Dermis microvascular lymphatic vessel endothelial cell (primary cell): ENCODE measurements around the gene NGDN. TPM values are rescaled to one million over a fixed set of nuclear protein-coding genes. Genes with fewer than 3 reads are reported as not detected.

Experiments used
- DNase-seq, 2 donors: peaks; one replicate each; pipeline versions ENCODE4 v3.0.0 to v3.0.0-alpha.2; 2010; ENCODE audit warnings: low read depth in 2 of 2
- total RNA-seq: library from RNA; depleted of rRNA; stranded (reverse); fragments of >200 nt; gene quantifications from 2 replicates; pipeline ENCODE4 v1.2.1, GENCODE V29; 2014

Gene NGDN
- total RNA-seq, 1 donor from 2014 or later = 36.7 TPM

- DNase-seq = no peak
Observed at GRCh38 chr14:23438101-23438971, 31.2 kb upstream of the NGDN start.

GRCh38 chr14:23439107-23439835, 30.2 kb upstream of the NGDN start:
- no peak for DNase-seq

GRCh38 chr14:23441076-23441475, 28.4 kb upstream of the NGDN start:
- no peak for DNase-seq

GRCh38 chr14:23442721-23443356, 26.7 kb upstream of the NGDN start:
- no peak for DNase-seq

GRCh38 chr14:23443411-23443812, 26.1 kb upstream of the NGDN start:
- no peak for DNase-seq

- DNase-seq = no peak
Observed at GRCh38 chr14:23443881-23444280, 25.6 kb upstream of the NGDN start.

- no peak for DNase-seq
Observed at GRCh38 chr14:23444314-23444713, 25.2 kb upstream of the NGDN start.

- DNase-seq = no peak
Observed at GRCh38 chr14:23445773-23446172, 23.7 kb upstream of the NGDN start.

GRCh38 chr14:23446291-23446851, 23.1 kb upstream of the NGDN start:
- DNase-seq = no peak

- DNase-seq = no peak
Observed at GRCh38 chr14:23447361-23448350, 21.8 kb upstream of the NGDN start.

- DNase-seq = no peak
Observed at GRCh38 chr14:23449314-23449713, 20.2 kb upstream of the NGDN start.

GRCh38 chr14:23450379-23450778, 19.1 kb upstream of the NGDN start:
- no peak for DNase-seq

- no peak for DNase-seq
Observed at GRCh38 chr14:23452237-23452636, 17.3 kb upstream of the NGDN start.

- DNase-seq = peak in 1 of 2 donors; percentile 17
Observed at GRCh38 chr14:23454445-23454856, 15.1 kb upstream of the NGDN start.

GRCh38 chr14:23456883-23457586, 12.5 kb upstream of the NGDN start:
- peak in 1 of 2 donors; percentile 7 for DNase-seq

GRCh38 chr14:23457587-23458445, 11.7 kb upstream of the NGDN start:
- DNase-seq = no peak

- DNase-seq = no peak
Observed at GRCh38 chr14:23460960-23461359, 8.5 kb upstream of the NGDN start.

- no peak for DNase-seq
Observed at GRCh38 chr14:23464700-23465099, 4.8 kb upstream of the NGDN start.

GRCh38 chr14:23465261-23465660, 4.2 kb upstream of the NGDN start:
- DNase-seq = no peak
